Measurements from ENCODE around the gene NPTX1.

The NPTX1 gene

DNA sequence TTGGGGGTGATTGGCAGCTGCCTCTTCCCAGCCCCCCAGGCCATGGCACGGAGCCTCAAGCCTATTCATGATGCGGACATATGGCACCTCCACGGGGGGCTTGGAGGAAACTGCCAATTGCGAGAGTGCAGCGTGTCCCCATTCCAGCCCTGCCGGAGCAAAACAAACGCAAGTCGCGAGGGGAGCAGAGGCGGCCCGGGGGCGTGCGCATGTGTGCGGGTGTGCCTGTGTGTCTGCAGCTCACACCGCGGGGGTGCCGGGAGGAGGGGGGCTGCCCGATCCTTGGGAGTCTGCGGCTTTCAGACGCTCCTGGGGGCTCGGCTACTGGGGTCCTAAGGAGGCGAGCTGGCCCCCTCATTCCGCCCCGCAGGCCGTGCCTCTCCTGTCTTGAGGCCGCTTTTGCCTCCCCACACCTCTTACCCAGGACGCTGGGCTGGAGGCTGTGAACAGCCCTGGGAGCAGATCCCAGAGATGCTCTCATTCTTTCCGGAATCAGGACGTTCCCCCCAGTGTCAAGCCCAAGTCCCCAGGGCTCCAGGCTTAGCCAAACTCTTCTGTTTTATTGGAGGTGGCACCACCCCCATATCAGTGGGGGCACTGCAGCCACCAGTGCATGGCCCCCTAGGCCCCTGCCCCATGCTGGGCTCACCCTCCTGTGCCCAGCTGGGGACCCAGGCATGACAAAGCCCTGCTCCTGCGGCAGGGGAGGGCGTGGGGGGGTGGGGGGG, 32.3 kb downstream of the NPTX1 start:
- no peak for DNase-seq (ENCODE audit: low read depth in 2 of 2)

- no peak for DNase-seq (ENCODE audit: low read depth in 2 of 2)
These were observed 32.9 kb downstream of the NPTX1 start for GRCh38 chr17:80443498-80443897.

DNA sequence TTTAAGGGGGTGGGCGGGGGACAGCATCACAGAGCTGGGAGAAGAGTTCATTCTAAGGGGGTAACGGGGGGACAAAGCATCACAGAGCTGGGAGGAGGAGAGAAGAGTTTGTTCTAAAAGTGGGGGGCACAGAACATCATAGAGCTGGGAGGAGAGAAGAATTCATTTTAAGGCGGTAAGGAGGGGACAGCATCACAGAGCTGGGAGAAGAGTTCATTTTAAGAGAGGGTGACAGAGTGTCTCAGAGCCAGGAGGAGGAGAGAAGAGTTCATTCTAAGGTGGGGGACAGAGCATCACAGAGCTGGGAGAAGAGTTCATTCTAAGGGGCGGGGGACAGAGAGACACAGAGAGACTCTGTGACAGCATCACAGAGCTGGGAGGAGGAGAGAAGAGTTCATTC, 33.6 kb downstream of the NPTX1 start:
- DNase-seq (ENCODE audit: low read depth in 2 of 2) = no peak

DNA sequence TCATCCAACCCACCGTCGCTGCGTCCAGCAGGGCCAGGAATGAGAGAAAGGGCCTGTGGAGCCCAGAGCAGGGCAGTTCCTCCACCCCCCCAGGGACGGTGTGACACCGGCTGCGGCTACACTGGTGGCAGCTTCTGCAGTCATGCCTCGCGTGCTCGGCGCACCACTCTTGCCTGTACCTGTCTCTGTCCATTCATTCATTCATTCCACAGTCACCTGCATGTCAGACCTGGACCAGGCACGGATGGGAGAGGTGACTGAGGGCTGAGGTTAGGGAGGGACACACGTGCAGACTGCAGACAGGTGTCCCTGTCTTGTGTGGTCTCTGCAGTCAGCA, 34.1 kb downstream of the NPTX1 start:
- no peak for DNase-seq (ENCODE audit: low read depth in 2 of 2)

GRCh38 chr17:80441598-80442322, 34.6 kb downstream of the NPTX1 start:
- DNase-seq (ENCODE audit: low read depth in 2 of 2) = no peak

GRCh38 chr17:80441133-80441578, 35.3 kb downstream of the NPTX1 start:
- DNase-seq (ENCODE audit: low read depth in 2 of 2) = peak in 1 of 2 donors; percentile 37

DNA sequence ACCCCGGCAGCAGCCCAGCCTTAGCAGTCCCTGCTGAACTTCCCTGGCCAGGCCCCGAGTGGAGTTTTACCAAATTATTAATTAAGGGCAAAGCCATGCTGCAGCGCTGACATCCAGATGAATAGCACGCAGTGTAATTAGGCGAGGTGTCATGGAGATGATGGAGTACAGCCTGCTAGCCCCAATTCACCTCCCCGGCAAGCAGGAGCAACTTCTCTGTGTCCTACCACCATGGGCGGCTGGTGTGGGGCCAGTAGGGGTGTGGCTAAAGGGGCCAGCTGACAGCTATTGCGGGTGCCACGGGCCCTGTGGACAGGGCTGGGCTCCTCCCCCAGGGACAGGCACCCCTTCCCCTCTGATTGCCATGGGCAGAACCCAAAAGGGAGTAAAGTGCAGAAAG, 36.9 kb downstream of the NPTX1 start:
- no peak for DNase-seq (ENCODE audit: low read depth in 2 of 2)

DNA sequence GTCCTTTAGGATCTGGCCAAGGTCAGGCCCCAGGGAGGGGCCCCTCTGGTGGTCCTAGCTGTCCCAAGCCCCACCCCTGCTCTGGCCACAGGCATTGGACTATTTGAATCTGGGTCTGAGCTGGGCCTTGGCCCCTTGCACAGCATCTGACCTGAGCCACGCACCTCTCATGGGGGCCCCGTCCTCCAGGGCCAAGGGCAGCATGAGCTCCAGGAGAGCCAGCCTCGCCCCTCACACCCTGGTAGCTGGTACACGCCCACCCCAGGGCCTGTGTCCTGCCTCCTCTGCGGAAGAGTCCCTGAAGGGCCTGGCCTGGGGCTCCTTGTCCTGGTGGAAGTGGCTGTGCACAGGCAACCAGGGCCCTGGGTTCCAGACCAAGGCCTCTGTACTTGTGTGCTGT, 37.6 kb downstream of the NPTX1 start:
- DNase-seq (ENCODE audit: low read depth in 2 of 2) = no peak

DNA sequence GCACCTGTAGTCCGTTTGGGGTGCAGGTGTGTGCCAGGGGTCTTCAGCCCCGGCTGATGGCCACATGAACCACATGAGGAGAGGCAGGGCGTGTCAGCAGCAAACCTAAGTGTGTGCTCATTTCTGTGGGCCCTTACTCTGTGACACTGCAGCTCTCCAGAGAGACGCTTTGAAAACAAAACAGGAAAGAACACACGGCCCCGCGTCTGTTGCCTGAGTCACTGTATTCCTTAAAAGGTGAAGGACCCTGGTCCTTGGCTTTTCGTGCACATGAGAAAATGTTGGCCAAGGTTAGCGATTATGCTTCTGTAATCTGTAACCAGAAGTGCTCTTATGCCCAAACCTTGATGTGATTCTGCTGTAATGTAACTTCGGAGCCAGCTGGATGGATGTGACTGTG, 38.9 kb downstream of the NPTX1 start:
- no peak for DNase-seq (ENCODE audit: low read depth in 2 of 2)

GRCh38 chr17:80433916-80434666, 42.3 kb downstream of the NPTX1 start:
- no peak for DNase-seq (ENCODE audit: low read depth in 2 of 2)

GRCh38 chr17:80432961-80433550, 43.4 kb downstream of the NPTX1 start:
- no peak for DNase-seq (ENCODE audit: low read depth in 2 of 2)

DNA sequence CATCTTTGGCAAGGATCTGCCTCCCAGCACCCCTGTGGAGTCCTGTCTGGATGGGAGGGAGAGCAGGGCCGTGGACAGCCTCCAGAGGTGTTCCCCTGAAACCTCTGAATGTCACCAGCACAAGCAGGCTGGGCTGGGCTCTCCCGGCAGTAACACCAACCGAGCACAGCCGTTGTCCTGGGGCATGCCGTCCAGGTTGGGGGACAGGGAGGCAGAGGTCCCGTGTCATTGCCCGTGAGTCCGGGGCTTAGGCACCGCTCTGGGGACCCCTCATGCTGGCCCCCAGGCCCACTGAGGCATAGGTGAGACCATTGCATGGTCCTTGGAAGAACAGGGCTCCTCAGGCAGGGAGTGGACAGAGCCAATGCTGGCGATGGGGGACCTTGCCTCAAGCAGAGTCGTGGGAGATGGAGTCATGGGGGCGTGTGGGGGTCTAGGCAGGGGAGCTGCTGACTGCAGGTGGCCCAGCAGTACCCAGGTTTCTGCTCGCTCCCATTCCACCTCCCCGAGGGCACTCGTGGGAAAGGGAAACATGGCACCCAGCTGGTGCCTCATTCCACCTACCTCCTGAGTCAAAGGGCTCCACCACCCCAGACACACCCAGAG, 44.0 kb downstream of the NPTX1 start:
- DNase-seq (ENCODE audit: low read depth in 2 of 2) = no peak

GRCh38 chr17:80431246-80432195, 44.9 kb downstream of the NPTX1 start:
- DNase-seq (ENCODE audit: low read depth in 2 of 2) = no peak

GRCh38 chr17:80430446-80431245, 45.8 kb downstream of the NPTX1 start:
- no peak for DNase-seq (ENCODE audit: low read depth in 2 of 2)

DNA sequence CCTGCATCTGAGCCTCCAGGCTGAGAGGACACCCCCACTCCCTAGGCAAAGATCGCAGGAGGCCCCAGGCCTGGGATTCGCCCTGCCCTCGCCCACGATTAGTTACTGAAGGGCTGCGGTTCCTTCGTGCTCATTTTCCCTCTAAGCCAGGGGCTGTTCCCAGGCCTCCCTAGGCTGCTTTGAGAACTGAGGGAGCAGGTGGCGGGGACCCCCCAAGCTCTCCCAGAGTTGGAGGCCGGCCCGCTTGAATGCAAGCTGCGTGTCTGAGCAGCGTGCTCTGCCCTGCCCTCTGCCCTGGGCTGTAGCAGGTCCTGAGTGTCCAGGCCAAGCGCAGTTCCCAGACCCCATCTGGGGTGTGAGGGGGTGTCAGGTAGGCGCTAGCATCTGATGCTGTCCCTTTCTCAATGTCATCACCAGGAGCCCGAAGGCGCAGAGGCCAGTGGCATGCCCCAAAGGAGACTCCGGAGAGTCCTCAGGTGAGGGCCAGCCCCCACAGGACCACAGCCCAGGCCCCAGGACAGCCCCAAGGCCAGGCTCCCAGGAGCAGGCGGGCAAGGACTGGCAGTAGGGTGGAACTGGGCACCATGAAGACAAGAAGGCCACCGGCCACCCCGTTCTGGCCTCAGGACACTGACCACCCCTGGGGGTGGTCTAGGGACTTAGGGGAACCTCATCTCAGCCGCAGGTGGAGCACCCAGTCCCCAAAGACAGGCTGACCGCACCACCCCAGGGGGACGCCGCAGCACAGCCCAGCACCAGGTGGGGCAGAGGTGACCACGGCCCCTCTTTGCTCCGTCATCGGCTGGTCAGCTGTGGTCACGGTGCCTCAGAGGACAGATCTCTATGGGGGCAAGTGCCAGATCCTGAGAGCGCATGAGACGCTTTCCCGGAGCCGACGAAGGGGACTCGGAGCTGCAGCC, 46.8 kb downstream of the NPTX1 start:
- no peak for DNase-seq (ENCODE audit: low read depth in 2 of 2)

DNA sequence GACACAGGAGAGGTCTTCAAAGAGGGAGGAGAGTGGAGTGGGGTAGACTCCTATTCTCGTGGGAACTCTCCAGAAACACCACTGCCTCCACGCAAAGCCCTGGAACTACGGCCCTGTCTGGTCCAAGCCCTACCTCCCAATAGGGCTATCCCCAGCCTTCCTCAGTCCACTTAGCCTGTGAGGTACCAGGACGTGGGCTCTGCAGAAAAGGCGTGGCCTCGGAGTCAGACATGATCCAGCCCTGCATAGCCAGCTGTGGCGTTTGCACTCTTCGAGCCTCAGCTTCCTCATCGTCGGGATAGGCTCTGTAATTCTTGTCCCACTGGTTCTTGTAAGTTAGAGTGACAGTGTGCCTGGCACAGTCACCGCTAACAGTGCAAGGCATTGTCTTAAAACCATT, 47.6 kb downstream of the NPTX1 start:
- no peak for DNase-seq (ENCODE audit: low read depth in 2 of 2)

GRCh38 chr17:80428363-80428762, 48.0 kb downstream of the NPTX1 start:
- DNase-seq (ENCODE audit: low read depth in 2 of 2) = no peak

GRCh38 chr17:80427366-80428282, 48.8 kb downstream of the NPTX1 start:
- DNase-seq (ENCODE audit: low read depth in 2 of 2) = no peak

All from stimulated activated CD8-positive, alpha-beta memory T cell treated with anti-CD3 and anti-CD28 coated beads, Interleukin-2, amount 100 ng/mL, for 48 hours (primary cell).